ENCODE results near the gene NMT1.

The NMT1 gene

GRCh38 chr17:45103269-45103795 is 42.2 kb downstream of the NMT1 start:
- Histone ChIP-seq H4K20me1 (ENCODE audit: control insufficient read depth, insufficient read depth, low read depth, low read length) (peaks cover 2% of the 10 kb centered on the region; the same call in 1 of the 2 replicates), H3K4me1 (ENCODE audit: control insufficient read depth, low read length) (no peaks in the 10 kb centered on the region), H3K27me3 (ENCODE audit: control insufficient read depth, low read length) (no peaks in the 10 kb centered on the region), H3K4me2 (ENCODE audit: low read length) (no peak overlapping the region), H3K9me3 (ENCODE audit: control insufficient read depth, insufficient read depth, low read length) (no peaks in the 10 kb centered on the region), H3K79me2 (ENCODE audit: control insufficient read depth, low read length) (no peaks in the 10 kb centered on the region), H3F3A (ENCODE audit: control insufficient read depth, insufficient read depth) (no peaks in the 10 kb centered on the region), H3K4me3 (ENCODE audit: low read length) (no peak overlapping the region), H3K36me3 (ENCODE audit: control insufficient read depth, low read length) (peaks cover 82% of the 10 kb centered on the region), H3K27ac (ENCODE audit: low read depth, low read length) (no peak overlapping the region), H3K9me2 (replicated peaks; ENCODE audit: control insufficient read depth, low read length) (no peaks in the 10 kb centered on the region)
- TF ChIP-seq EZH2phosphoT487 (IDR thresholded peaks at IDR 0.05; ENCODE audit: borderline replicate concordance, low read length): no peak
- no peak for TF ChIP-seq CTCF (IDR thresholded peaks at IDR 0.05; ENCODE audit: low read depth, low read length, poor library complexity, severe bottlenecking)

GRCh38 chr17:45104029-45104428 is 42.9 kb downstream of the NMT1 start:
- Histone ChIP-seq H4K20me1 (ENCODE audit: control insufficient read depth, insufficient read depth, low read depth, low read length) (peaks cover 2% of the 10 kb centered on the region; the same call in 1 of the 2 replicates), H3K4me3 (ENCODE audit: low read length) (no peak overlapping the region)

GRCh38 chr17:45104497-45104896 is 43.4 kb downstream of the NMT1 start:
- H3K4me2 ChIP-seq (ENCODE audit: low read length): no peak overlapping the region
- H3K4me1 ChIP-seq (ENCODE audit: control insufficient read depth, low read length): no peaks in the 10 kb centered on the region
- peaks cover 2% of the 10 kb centered on the region; the same call in 1 of the 2 replicates for H4K20me1 ChIP-seq (ENCODE audit: control insufficient read depth, insufficient read depth, low read depth, low read length)
- no peaks in the 10 kb centered on the region for H3K79me2 ChIP-seq (ENCODE audit: control insufficient read depth, low read length)
- no peaks in the 10 kb centered on the region for H3K9me3 ChIP-seq (ENCODE audit: control insufficient read depth, insufficient read depth, low read length)
- peaks cover 70% of the 10 kb centered on the region for H3K36me3 ChIP-seq (ENCODE audit: control insufficient read depth, low read length)
- H3K4me3 ChIP-seq (ENCODE audit: low read length): no peak overlapping the region
- no peaks in the 10 kb centered on the region for H3F3A ChIP-seq (ENCODE audit: control insufficient read depth, insufficient read depth)
- H3K27ac ChIP-seq (ENCODE audit: low read depth, low read length): no peak overlapping the region
- no peaks in the 10 kb centered on the region for H3K9me2 ChIP-seq (replicated peaks; ENCODE audit: control insufficient read depth, low read length)
- H3K27me3 ChIP-seq (ENCODE audit: control insufficient read depth, low read length): no peaks in the 10 kb centered on the region
- TF ChIP-seq EZH2phosphoT487 (IDR thresholded peaks at IDR 0.05; ENCODE audit: borderline replicate concordance, low read length) (no peak), CTCF (IDR thresholded peaks at IDR 0.05; ENCODE audit: low read depth, low read length, poor library complexity, severe bottlenecking) (no peak)

More at GRCh38 chr17:45104029-45104428, 42.9 kb downstream of the NMT1 start:
- H3K9me3 ChIP-seq (ENCODE audit: control insufficient read depth, insufficient read depth, low read length): no peaks in the 10 kb centered on the region
- no peaks in the 10 kb centered on the region for H3K79me2 ChIP-seq (ENCODE audit: control insufficient read depth, low read length)
- H3K9me2 ChIP-seq (replicated peaks; ENCODE audit: control insufficient read depth, low read length): no peaks in the 10 kb centered on the region
- H3K4me1 ChIP-seq (ENCODE audit: control insufficient read depth, low read length): no peaks in the 10 kb centered on the region
- H3F3A ChIP-seq (ENCODE audit: control insufficient read depth, insufficient read depth): no peaks in the 10 kb centered on the region
- TF ChIP-seq CTCF (IDR thresholded peaks at IDR 0.05; ENCODE audit: low read depth, low read length, poor library complexity, severe bottlenecking) (no peak), EZH2phosphoT487 (IDR thresholded peaks at IDR 0.05; ENCODE audit: borderline replicate concordance, low read length) (no peak)
- H3K27ac ChIP-seq (ENCODE audit: low read depth, low read length): no peak overlapping the region
- no peak overlapping the region for H3K4me2 ChIP-seq (ENCODE audit: low read length)
- H3K36me3 ChIP-seq (ENCODE audit: control insufficient read depth, low read length): peaks cover 75% of the 10 kb centered on the region
- H3K27me3 ChIP-seq (ENCODE audit: control insufficient read depth, low read length): no peaks in the 10 kb centered on the region

Measured in DOHH2 (cell line).